HG03097 (cell line): ENCODE results near the gene TBX18.

ENCODE experiments used
- ATAC-seq: cut with Tn5 transposase; IDR thresholded peaks from one replicate; pipeline ENCODE4 v1.9.1; 2021; ENCODE audit not compliant: unreplicated experiment, low FRiP score

TBX18 gene

GRCh38 chr6:84773431-84774156 lies 9.2 kb upstream of the TBX18 start:
- no peak for ATAC-seq

DNA sequence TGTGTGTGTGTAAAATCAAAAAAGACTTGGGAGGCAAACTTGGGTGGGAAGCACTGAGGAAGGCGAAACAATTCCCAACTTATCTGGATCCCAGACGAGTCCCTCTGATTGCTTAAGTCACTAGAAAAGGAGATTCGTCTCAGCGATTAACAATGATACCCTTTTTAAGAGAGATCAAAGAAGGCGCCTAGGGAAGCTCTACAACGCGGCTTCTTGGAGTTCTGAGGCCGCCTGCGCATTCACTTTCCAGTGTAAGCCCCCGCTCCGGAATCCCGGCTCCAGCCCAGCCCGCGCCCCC lies 8.7 kb upstream of the TBX18 start:
- no peak for ATAC-seq

GRCh38 chr6:84772428-84773132 lies 8.2 kb upstream of the TBX18 start:
- no peak for ATAC-seq

GRCh38 chr6:84771756-84772356 lies 7.5 kb upstream of the TBX18 start:
- ATAC-seq, result no peak

DNA sequence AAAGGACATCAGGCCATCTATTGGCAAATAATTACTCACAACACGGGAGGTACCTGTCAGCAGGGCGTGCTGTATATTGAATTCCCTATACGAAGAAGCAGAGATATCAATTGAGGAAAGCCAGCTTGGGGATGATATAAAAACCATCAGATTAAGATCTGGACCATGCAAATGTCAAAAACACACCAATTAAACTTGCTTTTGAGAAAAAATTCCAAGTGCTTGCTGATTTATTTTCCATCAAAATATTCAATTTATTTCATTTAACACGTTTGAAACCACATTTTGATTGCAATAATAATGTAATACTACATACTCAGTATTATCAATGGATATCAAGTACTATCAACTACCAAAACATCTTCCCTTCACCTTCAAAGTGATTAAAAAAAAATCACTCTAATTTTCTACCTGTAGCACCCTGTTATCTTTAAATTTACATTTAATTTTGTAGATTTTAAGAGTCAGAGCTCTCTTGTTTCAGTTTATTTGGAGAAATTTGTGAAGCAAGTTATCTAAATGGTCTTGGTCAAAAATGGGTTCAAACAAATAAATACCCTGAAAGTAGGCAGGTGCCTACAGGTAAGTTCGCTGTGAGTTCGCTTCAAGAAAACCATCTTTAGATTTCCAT lies 6.8 kb upstream of the TBX18 start:
- ATAC-seq, result no peak

DNA sequence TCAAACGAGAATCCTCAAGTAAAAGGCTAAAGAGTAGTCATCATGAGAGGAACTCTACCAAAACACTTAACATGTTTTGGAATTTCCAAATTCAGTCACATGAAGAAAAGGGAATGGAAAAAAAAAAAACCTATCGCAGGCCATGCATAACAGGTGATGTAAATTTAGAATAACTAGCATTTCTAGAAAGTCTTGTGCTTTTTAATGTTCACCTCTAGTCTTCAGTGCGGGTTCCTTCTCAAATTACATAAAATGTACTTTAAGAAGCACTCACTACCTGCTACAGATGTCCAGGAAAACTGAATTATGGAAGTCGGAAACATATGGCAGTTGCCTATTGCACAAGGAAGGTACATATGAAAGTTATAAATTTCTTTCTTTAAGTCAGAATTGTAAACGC lies 6.1 kb upstream of the TBX18 start:
- ATAC-seq, result no peak

DNA sequence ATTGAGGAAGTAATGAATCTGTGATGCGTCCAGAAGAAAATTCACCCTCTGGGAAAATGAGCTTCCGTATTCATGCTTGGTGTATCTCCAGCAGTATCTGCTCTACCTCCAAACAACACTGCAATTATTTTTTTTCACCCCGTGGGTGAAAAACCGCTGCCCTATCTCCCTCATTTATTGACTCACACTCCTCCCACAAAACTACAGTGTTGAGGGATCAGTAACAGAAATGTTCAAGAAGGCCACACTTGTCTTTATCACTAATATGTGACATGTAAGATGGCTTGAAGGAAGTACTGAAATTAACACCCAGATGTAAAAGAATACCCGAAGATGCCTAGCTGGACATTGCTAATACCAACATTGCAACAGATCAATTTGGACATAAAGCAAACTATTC lies 4.9 kb upstream of the TBX18 start:
- ATAC-seq, result no peak

GRCh38 chr6:84768442-84769174 lies 4.2 kb upstream of the TBX18 start:
- ATAC-seq, result no peak

GRCh38 chr6:84767526-84768201 lies 3.3 kb upstream of the TBX18 start:
- no peak for ATAC-seq

DNA sequence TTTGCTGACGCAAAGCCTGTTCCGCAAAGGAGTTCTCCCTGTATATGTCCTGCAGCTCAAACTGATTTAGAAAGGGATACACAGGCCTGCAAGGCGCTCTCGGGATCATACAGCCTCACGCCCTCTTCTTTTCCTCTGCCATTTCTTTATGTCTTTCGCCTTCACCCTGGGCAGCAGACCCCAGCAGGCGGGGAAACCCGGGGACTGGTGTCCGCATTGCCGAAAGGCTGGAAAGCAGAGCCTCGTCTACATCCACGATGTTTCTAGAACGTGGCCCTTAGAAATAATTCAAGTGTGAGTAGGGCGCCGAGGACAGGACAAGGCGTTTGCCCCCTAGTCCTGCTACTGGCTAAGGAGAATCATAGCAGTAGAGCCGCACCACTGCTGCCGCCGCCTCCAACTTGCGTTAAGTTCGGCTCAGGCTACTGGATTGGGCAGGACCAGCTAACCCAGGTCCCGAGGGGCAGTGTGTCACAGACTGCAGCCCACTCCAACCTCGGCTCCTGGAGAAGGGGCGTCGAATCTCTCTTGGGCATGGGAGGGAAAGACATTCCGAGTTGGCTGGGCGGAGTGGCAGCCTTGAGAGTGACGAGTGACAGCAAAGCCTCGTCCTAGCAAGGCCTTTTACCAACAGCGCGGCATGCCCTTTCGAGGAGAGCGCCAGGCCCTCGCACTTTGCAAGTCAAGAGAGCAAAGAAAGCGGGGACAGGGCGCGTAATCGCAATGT lies 2.6 kb upstream of the TBX18 start:
- no peak for ATAC-seq

DNA sequence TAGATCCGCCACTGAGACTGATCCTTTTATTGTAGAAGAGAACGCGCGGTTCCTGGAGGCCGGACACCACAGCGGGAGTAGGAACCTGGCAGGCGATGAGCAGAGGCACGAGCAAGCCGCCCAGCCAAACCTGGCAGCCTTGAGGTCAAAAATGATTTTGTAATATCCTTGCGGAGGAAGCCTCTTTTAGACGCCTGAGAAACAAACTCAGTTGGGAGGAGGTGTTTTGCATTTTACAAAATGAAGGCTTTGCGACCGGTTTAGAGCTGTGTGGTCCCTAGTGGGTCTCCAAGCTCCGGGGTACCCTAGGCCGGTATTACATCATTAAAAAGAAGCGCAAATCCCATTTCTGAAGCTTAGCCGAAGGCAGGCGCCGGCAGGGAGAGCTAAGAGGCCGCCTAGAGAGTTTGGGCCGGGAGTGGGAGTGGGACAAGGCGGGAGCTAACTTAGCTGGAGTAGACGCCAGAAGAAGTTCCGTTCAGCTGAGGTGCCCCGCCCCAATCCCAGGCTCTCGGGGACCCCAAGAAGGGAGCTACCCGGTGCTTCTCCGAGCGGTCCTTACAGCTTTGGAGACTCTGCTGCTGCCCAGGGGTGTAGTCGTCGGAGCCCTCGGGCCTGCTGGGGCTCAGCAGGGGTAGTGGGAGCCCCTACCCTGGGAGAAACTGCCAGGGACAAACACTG lies 1.9 kb upstream of the TBX18 start:
- ATAC-seq, result no peak

- ATAC-seq, result no peak
Observed at GRCh38 chr6:84763886-84764331, 489 bp downstream of the TBX18 start.

DNA sequence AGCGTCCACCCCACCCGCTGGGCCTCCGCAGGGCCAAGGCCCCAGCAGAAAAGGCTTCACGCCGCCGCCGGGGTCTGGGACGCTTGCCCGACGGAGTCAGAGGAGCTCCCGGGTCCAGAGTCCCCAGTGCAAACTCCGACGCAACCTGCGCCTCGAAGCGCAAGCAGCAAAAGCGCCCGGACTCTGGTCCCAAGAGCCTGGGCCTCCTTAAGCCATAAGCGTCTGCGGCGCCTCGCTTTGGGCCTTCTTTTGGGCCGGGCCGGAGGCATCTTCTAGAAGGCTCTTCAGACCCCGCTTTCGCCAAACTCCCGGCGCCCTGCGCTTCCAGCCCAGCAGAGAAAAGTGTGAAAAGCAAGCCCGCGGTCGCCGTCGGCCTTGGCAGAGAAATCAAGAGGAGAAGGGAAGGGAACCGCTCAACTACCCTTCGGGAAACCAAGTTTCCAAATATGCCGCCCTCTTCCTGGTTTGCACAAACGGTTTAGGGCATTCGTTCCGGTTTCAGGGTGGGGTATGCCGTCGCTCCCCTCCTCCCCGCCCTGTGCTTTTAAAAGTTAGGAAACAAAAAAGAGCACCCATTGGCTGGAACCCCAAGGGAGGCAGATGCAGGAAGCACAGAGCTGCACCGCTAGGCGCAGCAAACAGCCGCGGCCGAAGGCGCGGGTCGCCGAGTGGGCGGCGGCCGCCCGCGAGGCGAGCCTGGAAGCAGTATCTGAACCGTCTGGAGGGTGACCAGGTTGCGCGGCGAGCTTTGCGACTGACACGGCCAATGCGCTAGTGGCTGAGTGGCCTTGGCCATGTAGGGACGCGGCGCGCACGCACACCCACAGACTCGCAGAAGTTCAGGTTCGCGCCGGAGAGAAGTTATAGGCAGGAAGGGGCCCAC lies 1.2 kb downstream of the TBX18 start:
- no peak for ATAC-seq

DNA sequence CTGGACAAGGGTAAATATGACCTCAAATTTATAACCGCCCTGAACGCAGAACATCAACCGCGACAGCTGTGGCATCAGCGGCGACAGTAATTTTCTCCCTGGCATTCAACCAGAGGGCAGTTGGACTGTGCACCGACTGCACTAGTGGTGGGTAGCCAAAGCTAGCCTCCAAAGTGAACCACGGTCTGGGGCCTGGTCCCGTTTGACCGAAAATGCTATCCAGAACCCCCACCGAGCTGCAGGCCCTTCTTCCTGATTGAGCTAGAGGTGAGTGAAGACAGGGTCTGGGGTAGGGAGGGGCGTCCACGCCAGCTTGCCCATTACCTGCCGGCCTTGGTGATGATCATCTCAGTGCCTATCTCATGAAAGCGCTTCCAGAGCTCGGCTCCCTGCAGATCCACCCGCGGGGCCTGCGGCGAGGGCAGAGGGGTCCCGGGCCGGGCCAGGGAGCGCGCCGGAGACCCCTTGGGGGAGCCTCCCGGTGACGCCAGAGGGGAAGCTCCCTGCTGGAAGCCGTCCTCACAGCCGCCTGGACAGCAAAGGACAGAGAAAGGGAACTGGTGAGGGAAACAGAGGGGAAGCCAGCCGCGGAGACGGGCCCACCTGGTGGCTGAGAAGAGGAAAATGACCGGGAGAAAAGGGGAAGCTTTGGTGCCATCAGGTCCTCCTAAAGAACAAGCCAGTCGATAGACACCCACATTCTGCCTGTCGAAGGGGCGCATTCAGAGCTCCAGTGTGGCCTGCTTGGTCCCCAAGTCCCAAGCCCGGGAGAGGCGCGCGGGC lies 2.0 kb downstream of the TBX18 start:
- no peak for ATAC-seq

DNA sequence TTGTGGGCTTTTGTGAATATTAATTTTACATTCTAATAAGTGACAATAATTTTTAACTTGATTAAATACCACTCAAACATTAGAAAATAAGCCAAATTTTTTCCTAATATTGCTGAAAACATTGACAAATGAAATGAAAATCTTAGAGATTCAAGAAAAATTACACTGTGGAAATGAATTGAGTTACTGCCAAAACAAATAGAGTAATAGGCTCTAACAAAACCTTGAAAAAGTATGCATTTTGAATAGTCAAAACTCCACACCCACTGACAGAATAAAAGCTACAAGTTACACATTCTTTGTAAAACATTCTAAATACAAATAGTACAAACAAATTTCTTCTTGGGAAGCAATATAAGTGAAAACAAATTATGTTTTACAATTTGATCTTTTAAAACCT lies 5.9 kb downstream of the TBX18 start:
- no peak for ATAC-seq

- no peak for ATAC-seq
Observed at GRCh38 chr6:84756877-84757276, 7.5 kb downstream of the TBX18 start.

DNA sequence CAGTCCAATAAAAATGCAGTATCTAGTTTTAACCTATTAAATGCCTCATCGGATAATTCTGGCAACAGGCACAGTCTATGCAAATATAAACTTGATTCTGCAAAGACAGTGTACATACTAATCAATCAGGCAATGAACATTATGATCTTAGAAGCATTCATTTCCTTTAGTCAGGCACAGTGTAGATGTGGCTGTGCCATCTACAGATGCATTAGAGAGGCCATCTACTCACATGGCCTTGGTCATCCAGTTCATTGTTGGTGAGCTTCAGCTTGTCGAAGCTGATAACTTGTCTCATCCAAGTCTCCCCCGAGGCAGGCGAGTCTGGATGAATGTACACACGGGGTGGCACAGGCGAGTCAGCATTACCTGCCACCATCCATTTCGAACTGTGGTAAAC lies 7.9 kb downstream of the TBX18 start:
- no peak for ATAC-seq
